ENCODE data around the gene CPLX3. TPM values are rescaled to one million over a fixed set of nuclear protein-coding genes. Genes with fewer than 3 reads are reported as not detected.

Gene CPLX3
- total and polyA plus RNA-seq, 10 of the 15 experiments (the other 5 are each of a cell fraction or from before 2014, with no cell fraction given) = 0.02 to 0.04 TPM; not detected in 8

DNA sequence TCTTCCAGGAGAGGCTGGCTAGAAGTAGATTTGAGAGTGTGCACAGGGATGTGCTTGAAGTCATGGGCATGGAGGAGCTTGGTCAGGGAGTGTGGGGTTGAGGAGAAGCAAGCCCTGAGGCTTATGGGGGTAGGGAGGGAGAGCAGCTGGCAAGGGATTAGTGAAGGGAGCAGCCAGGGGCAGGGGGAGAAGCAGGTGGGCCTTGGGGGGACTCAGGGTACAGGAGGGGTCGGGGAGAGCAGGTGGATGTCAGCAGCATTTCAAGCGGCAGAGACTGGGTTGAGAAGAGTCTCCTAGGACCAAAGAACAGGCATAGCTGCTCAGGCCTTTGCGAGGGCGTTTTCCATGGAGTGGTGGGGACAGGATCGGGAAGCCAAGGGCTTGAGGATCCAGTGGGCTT, 17.2 kb upstream of the CPLX3 start:
- POLR2A ChIA-PET = interaction anchor here (0.8 kb wide), 1 partner anchor 97 kb away, joined by 3 read pairs; the partner anchor contains the start of gene FAM219B
- no peak for ATAC-seq

More for the DNA sequence above, 17.2 kb upstream of the CPLX3 start:
- BruUV-seq (replicated peaks) = no TSS peak
- in situ Hi-C loops (cut with MboI) (no loop called here), intact Hi-C loops (cut with micrococcal nuclease; ENCODE audit: unreplicated experiment) (no loop called here)
- H3K4me3 ChIP-seq = no peak overlapping the region
- no peaks in the 10 kb centered on the region for H3K27me3 ChIP-seq (replicated peaks in 1 of 2; ENCODE audit: control insufficient read depth in 2 of 2, insufficient read depth in 2 of 2, low read length in 1 of 2)
- no peaks in the 10 kb centered on the region for H4K20me1 ChIP-seq (ENCODE audit: control insufficient read depth, insufficient read depth)
- H2AFZ ChIP-seq (ENCODE audit: control insufficient read depth, low read depth, low read length) = no peak overlapping the region
- ChIA-PET SMC1A (ENCODE audit: uncharacterized antibody, unreplicated experiment) (no interaction called here), RAD21 (ENCODE audit: unreplicated experiment) (interaction anchor here (1.0 to 2.5 kb wide), 4 partner anchors 10 to 93 kb away, joined by 3 to 10 read pairs (median 5); no protein-coding TSS in a partner anchor), CTCF (interaction anchor here (0.7 to 3.7 kb wide), 10 partner anchors 9 to 141 kb away, joined by 3 to 21 read pairs (median 4); partner anchors contain the start of gene FAM219B)
- no peak overlapping the region for H3K4me2 ChIP-seq (ENCODE audit: control insufficient read depth, insufficient read depth)
- H3K27ac ChIP-seq (ENCODE audit: control insufficient read depth, insufficient read depth) = no peak overlapping the region
- H3K4me1 ChIP-seq (ENCODE audit: control insufficient read depth, insufficient read depth, low read length) = no peaks in the 10 kb centered on the region
- H3K36me3 ChIP-seq (ENCODE audit: control insufficient read depth in 2 of 2, insufficient read depth in 2 of 2, low read length in 1 of 2) = peaks cover 1 to 4% of the 10 kb centered on the region in 2 experiments; a peak in 3 of 4 replicates
- H3K9me3 ChIP-seq (replicated peaks; ENCODE audit: control insufficient read depth, insufficient read depth, low read length) = no peaks in the 10 kb centered on the region
- no peak overlapping the region for H3K9ac ChIP-seq (ENCODE audit: control insufficient read depth, insufficient read depth, low read length)
- no peak for FAIRE-seq
- WGBS (ENCODE audit: insufficient coverage, insufficient replicate concordance, low lambda C conversion rate, missing lambda C conversion rate) = 58% methylated on average over 5 of the region's 5 CpGs
- no peak for DNase-seq (ENCODE audit: low read depth, low spot score)
- H3K79me2 ChIP-seq (ENCODE audit: control insufficient read depth, insufficient read depth, low read length) = no peaks in the 10 kb centered on the region
- TF ChIP-seq SUPT20H (IDR thresholded peaks at IDR 0.05; ENCODE audit: borderline replicate concordance, control insufficient read depth, low read depth, low read length) (no peak), BACH1 (IDR thresholded peaks at IDR 0.05; ENCODE audit: borderline replicate concordance) (no peak), STAT1 (conservative IDR thresholded peaks at IDR 0.05) (no peak), ZNF622 (IDR thresholded peaks at IDR 0.05) (no peak), BRCA1 (IDR thresholded peaks at IDR 0.05; ENCODE audit: low read depth, low read length) (no peak), HDAC6 (IDR thresholded peaks at IDR 0.05; ENCODE audit: unreplicated experiment) (no peak), SMAD5 (IDR thresholded peaks at IDR 0.05; ENCODE audit: low read depth) (no peak), NR2F1 (conservative IDR thresholded peaks at IDR 0.05) (no peak), BHLHE40 (IDR thresholded peaks at IDR 0.05; ENCODE audit: borderline replicate concordance in 1 of 2, low read depth in 2 of 2, low read length in 1 of 2) (no peak), KDM1A (IDR thresholded peaks at IDR 0.05; ENCODE audit: borderline replicate concordance) (no peak)
- TF ChIP-seq, protein P1, sequence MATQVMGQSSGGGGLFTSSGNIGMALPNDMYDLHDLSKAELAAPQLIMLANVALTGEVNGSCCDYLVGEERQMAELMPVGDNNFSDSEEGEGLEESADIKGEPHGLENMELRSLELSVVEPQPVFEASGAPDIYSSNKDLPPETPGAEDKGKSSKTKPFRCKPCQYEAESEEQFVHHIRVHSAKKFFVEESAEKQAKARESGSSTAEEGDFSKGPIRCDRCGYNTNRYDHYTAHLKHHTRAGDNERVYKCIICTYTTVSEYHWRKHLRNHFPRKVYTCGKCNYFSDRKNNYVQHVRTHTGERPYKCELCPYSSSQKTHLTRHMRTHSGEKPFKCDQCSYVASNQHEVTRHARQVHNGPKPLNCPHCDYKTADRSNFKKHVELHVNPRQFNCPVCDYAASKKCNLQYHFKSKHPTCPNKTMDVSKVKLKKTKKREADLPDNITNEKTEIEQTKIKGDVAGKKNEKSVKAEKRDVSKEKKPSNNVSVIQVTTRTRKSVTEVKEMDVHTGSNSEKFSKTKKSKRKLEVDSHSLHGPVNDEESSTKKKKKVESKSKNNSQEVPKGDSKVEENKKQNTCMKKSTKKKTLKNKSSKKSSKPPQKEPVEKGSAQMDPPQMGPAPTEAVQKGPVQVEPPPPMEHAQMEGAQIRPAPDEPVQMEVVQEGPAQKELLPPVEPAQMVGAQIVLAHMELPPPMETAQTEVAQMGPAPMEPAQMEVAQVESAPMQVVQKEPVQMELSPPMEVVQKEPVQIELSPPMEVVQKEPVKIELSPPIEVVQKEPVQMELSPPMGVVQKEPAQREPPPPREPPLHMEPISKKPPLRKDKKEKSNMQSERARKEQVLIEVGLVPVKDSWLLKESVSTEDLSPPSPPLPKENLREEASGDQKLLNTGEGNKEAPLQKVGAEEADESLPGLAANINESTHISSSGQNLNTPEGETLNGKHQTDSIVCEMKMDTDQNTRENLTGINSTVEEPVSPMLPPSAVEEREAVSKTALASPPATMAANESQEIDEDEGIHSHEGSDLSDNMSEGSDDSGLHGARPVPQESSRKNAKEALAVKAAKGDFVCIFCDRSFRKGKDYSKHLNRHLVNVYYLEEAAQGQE (IDR thresholded peaks at IDR 0.05; ENCODE audit: low read depth, low read length) = no peak
- TF ChIP-seq, protein P2, sequence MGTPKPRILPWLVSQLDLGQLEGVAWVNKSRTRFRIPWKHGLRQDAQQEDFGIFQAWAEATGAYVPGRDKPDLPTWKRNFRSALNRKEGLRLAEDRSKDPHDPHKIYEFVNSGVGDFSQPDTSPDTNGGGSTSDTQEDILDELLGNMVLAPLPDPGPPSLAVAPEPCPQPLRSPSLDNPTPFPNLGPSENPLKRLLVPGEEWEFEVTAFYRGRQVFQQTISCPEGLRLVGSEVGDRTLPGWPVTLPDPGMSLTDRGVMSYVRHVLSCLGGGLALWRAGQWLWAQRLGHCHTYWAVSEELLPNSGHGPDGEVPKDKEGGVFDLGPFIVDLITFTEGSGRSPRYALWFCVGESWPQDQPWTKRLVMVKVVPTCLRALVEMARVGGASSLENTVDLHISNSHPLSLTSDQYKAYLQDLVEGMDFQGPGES (IDR thresholded peaks at IDR 0.05) = no peak

Data from GM12878 (cell line).